Measurements from ENCODE around the gene FBXW11. TPM values are rescaled to one million over a fixed set of nuclear protein-coding genes. Genes with fewer than 3 reads are reported as not detected.

FBXW11 gene
- total RNA-seq, 1 donor from 2014 or later = 64.7 TPM

- H3K4me2 ChIP-seq (ENCODE audit: low read length) = no peak overlapping the region
- peaks cover 12% of the 10 kb centered on the region for H3K4me1 ChIP-seq (ENCODE audit: insufficient read depth, low read length)
- TF ChIP-seq, protein P1, sequence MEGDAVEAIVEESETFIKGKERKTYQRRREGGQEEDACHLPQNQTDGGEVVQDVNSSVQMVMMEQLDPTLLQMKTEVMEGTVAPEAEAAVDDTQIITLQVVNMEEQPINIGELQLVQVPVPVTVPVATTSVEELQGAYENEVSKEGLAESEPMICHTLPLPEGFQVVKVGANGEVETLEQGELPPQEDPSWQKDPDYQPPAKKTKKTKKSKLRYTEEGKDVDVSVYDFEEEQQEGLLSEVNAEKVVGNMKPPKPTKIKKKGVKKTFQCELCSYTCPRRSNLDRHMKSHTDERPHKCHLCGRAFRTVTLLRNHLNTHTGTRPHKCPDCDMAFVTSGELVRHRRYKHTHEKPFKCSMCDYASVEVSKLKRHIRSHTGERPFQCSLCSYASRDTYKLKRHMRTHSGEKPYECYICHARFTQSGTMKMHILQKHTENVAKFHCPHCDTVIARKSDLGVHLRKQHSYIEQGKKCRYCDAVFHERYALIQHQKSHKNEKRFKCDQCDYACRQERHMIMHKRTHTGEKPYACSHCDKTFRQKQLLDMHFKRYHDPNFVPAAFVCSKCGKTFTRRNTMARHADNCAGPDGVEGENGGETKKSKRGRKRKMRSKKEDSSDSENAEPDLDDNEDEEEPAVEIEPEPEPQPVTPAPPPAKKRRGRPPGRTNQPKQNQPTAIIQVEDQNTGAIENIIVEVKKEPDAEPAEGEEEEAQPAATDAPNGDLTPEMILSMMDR (IDR thresholded peaks at IDR 0.05; ENCODE audit: insufficient read depth, low read depth, low read length) = no peak
- no peak overlapping the region for H3K9ac ChIP-seq (ENCODE audit: low read length)
- H3K36me3 ChIP-seq (ENCODE audit: insufficient read depth, low read length) = peaks cover 36% of the 10 kb centered on the region
- H3K27me3 ChIP-seq (ENCODE audit: insufficient read depth, low read length) = no peaks in the 10 kb centered on the region
- H2AFZ ChIP-seq (ENCODE audit: low read depth, low read length) = no peak overlapping the region
- H3K4me3 ChIP-seq (ENCODE audit: insufficient read depth, low read depth, low read length) = no peak overlapping the region
- H4K20me1 ChIP-seq (ENCODE audit: insufficient read depth, low read length) = peaks cover 36% of the 10 kb centered on the region
- Mint-ChIP-seq H3K9me3 (ENCODE audit: unreplicated experiment) (no peaks in the 10 kb centered on the region), H3K4me3 (ENCODE audit: unreplicated experiment) (no peak overlapping the region), H3K27me3 (ENCODE audit: low read depth, unreplicated experiment) (no peaks in the 10 kb centered on the region), H3K4me1 (ENCODE audit: low read depth, unreplicated experiment) (peaks cover 27% of the 10 kb centered on the region), H3K27ac (ENCODE audit: unreplicated experiment) (no peak overlapping the region), H3K36me3 (ENCODE audit: low read depth, unreplicated experiment) (peaks cover 23% of the 10 kb centered on the region)
- FAIRE-seq (no peak), DNase-seq (ENCODE audit: low read depth) (no peak)
- H3K79me2 ChIP-seq (ENCODE audit: insufficient read depth, low read length) = no peaks in the 10 kb centered on the region
- no peaks in the 10 kb centered on the region for H3K9me3 ChIP-seq (ENCODE audit: insufficient read depth, low read depth, low read length)
- H3K27ac ChIP-seq (ENCODE audit: low read depth, low read length) = no peak overlapping the region
Observed at GRCh38 chr5:171874234-171874633, 132.2 kb downstream of the FBXW11 start.

- Histone ChIP-seq H4K20me1 (ENCODE audit: insufficient read depth, low read length) (peaks cover 36% of the 10 kb centered on the region), H3K4me3 (ENCODE audit: insufficient read depth, low read depth, low read length) (no peak overlapping the region), H3K79me2 (ENCODE audit: insufficient read depth, low read length) (no peaks in the 10 kb centered on the region), H2AFZ (ENCODE audit: low read depth, low read length) (no peak overlapping the region), H3K9me3 (ENCODE audit: insufficient read depth, low read depth, low read length) (no peaks in the 10 kb centered on the region), H3K36me3 (ENCODE audit: insufficient read depth, low read length) (peaks cover 35% of the 10 kb centered on the region), H3K4me1 (ENCODE audit: insufficient read depth, low read length) (peaks cover 19% of the 10 kb centered on the region), H3K27ac (ENCODE audit: low read depth, low read length) (no peak overlapping the region), H3K9ac (ENCODE audit: low read length) (no peak overlapping the region), H3K27me3 (ENCODE audit: insufficient read depth, low read length) (no peaks in the 10 kb centered on the region), H3K4me2 (ENCODE audit: low read length) (peak overlapping the region; percentile 32)
- FAIRE-seq = no peak
- no peaks in the 10 kb centered on the region for H3K9me3 Mint-ChIP-seq (ENCODE audit: unreplicated experiment)
- H3K4me1 Mint-ChIP-seq (ENCODE audit: low read depth, unreplicated experiment) = peaks cover 30% of the 10 kb centered on the region
- H3K4me3 Mint-ChIP-seq (ENCODE audit: unreplicated experiment) = no peak overlapping the region
- no peak for DNase-seq (ENCODE audit: low read depth)
- peaks cover 25% of the 10 kb centered on the region for H3K36me3 Mint-ChIP-seq (ENCODE audit: low read depth, unreplicated experiment)
- H3K27me3 Mint-ChIP-seq (ENCODE audit: low read depth, unreplicated experiment) = no peaks in the 10 kb centered on the region
- TF ChIP-seq EZH2 (IDR thresholded peaks at IDR 0.05; ENCODE audit: insufficient read depth, low read length) = no peak
- TF ChIP-seq, protein P1 (IDR thresholded peaks at IDR 0.05; ENCODE audit: insufficient read depth, low read depth, low read length) = no peak
- peak overlapping the region; percentile 55 for H3K27ac Mint-ChIP-seq (ENCODE audit: unreplicated experiment)
Observed at GRCh38 chr5:171872666-171873065, 133.8 kb downstream of the FBXW11 start.

GRCh38 chr5:171871711-171872110 is 134.7 kb downstream of the FBXW11 start:
- peaks cover 30% of the 10 kb centered on the region for H3K36me3 ChIP-seq (ENCODE audit: insufficient read depth, low read length)
- no peak for TF ChIP-seq EZH2 (IDR thresholded peaks at IDR 0.05; ENCODE audit: insufficient read depth, low read length)
- TF ChIP-seq, protein P1 (IDR thresholded peaks at IDR 0.05; ENCODE audit: insufficient read depth, low read depth, low read length) = no peak
- no peak overlapping the region for H3K4me3 ChIP-seq (ENCODE audit: insufficient read depth, low read depth, low read length)
- no peaks in the 10 kb centered on the region for H3K9me3 ChIP-seq (ENCODE audit: insufficient read depth, low read depth, low read length)
- H3K27me3 Mint-ChIP-seq (ENCODE audit: low read depth, unreplicated experiment) = no peaks in the 10 kb centered on the region
- H4K20me1 ChIP-seq (ENCODE audit: insufficient read depth, low read length) = peaks cover 33% of the 10 kb centered on the region
- H3K9me3 Mint-ChIP-seq (ENCODE audit: unreplicated experiment) = no peaks in the 10 kb centered on the region
- no peak for DNase-seq (ENCODE audit: low read depth)
- no peak overlapping the region for H3K27ac ChIP-seq (ENCODE audit: low read depth, low read length)
- no peak overlapping the region for H3K4me3 Mint-ChIP-seq (ENCODE audit: unreplicated experiment)
- peaks cover 21% of the 10 kb centered on the region for H3K36me3 Mint-ChIP-seq (ENCODE audit: low read depth, unreplicated experiment)
- peaks cover 31% of the 10 kb centered on the region for H3K4me1 Mint-ChIP-seq (ENCODE audit: low read depth, unreplicated experiment)
- no peak overlapping the region for H3K4me2 ChIP-seq (ENCODE audit: low read length)
- no peak for FAIRE-seq
- no peaks in the 10 kb centered on the region for H3K79me2 ChIP-seq (ENCODE audit: insufficient read depth, low read length)
- H3K27ac Mint-ChIP-seq (ENCODE audit: unreplicated experiment) = no peak overlapping the region
- no peak overlapping the region for H2AFZ ChIP-seq (ENCODE audit: low read depth, low read length)
- no peaks in the 10 kb centered on the region for H3K27me3 ChIP-seq (ENCODE audit: insufficient read depth, low read length)
- H3K4me1 ChIP-seq (ENCODE audit: insufficient read depth, low read length) = peaks cover 19% of the 10 kb centered on the region
- H3K9ac ChIP-seq (ENCODE audit: low read length) = no peak overlapping the region

All from astrocyte (in vitro differentiated cells and primary cell).